Rectal smooth muscle tissue (tissue), 1 donor: ENCODE measurements around the gene ADISSP.

Source experiments
- H3K27ac ChIP-seq: one replicate; pipeline ENCODE4 v1.7.0; 2013; ENCODE audit warnings: low read depth, low read length, inconsistent platforms
- H3K27me3 ChIP-seq: one replicate; pipeline ENCODE4 v1.7.0; 2013; ENCODE audit warnings: low read length; ENCODE audit not compliant: control insufficient read depth, insufficient read depth
- H3K36me3 ChIP-seq: one replicate; pipeline ENCODE4 v1.7.0; 2013; ENCODE audit warnings: low read length; ENCODE audit not compliant: control insufficient read depth, insufficient read depth
- H3K4me1 ChIP-seq: one replicate; pipeline ENCODE4 v1.7.0; 2013; ENCODE audit warnings: low read length; ENCODE audit not compliant: control insufficient read depth, insufficient read depth
- H3K4me3 ChIP-seq: one replicate; pipeline ENCODE4 v1.7.0; 2013; ENCODE audit warnings: low read length
- H3K9ac ChIP-seq: one replicate; pipeline ENCODE4 v1.7.0; 2013; ENCODE audit warnings: low read length

ADISSP gene

GRCh38 chr20:3803289-3803688 is 35.7 kb upstream of the ADISSP start:
- H3K4me3 ChIP-seq: no peak overlapping the region
- peaks cover 24% of the 10 kb centered on the region for H3K4me1 ChIP-seq
- no peak overlapping the region for H3K9ac ChIP-seq
- peaks cover 28% of the 10 kb centered on the region for H3K36me3 ChIP-seq
- no peak overlapping the region for H3K27ac ChIP-seq
- H3K27me3 ChIP-seq: no peaks in the 10 kb centered on the region

GRCh38 chr20:3802524-3803239 is 35.1 kb upstream of the ADISSP start:
- no peak overlapping the region for H3K27ac ChIP-seq
- H3K36me3 ChIP-seq: peaks cover 28% of the 10 kb centered on the region
- no peak overlapping the region for H3K9ac ChIP-seq
- no peak overlapping the region for H3K4me3 ChIP-seq
- H3K4me1 ChIP-seq: peaks cover 21% of the 10 kb centered on the region
- H3K27me3 ChIP-seq: no peaks in the 10 kb centered on the region

GRCh38 chr20:3801846-3802245 is 34.3 kb upstream of the ADISSP start:
- no peak overlapping the region for H3K27ac ChIP-seq
- peaks cover 28% of the 10 kb centered on the region for H3K36me3 ChIP-seq
- H3K9ac ChIP-seq: no peak overlapping the region
- H3K4me3 ChIP-seq: no peak overlapping the region
- no peaks in the 10 kb centered on the region for H3K27me3 ChIP-seq
- peaks cover 17% of the 10 kb centered on the region for H3K4me1 ChIP-seq

- H3K9ac ChIP-seq: no peak overlapping the region
- no peaks in the 10 kb centered on the region for H3K27me3 ChIP-seq
- no peak overlapping the region for H3K4me3 ChIP-seq
- H3K27ac ChIP-seq: no peak overlapping the region
- H3K36me3 ChIP-seq: peaks cover 28% of the 10 kb centered on the region
- H3K4me1 ChIP-seq: peaks cover 18% of the 10 kb centered on the region
Observed at GRCh38 chr20:3801299-3801698, 33.7 kb upstream of the ADISSP start.

GRCh38 chr20:3800878-3801260 is 33.3 kb upstream of the ADISSP start:
- H3K9ac ChIP-seq: no peak overlapping the region
- H3K4me3 ChIP-seq: no peak overlapping the region
- H3K4me1 ChIP-seq: peaks cover 13% of the 10 kb centered on the region
- H3K27me3 ChIP-seq: no peaks in the 10 kb centered on the region
- peaks cover 28% of the 10 kb centered on the region for H3K36me3 ChIP-seq
- H3K27ac ChIP-seq: no peak overlapping the region

- Histone ChIP-seq H3K4me3 (no peak overlapping the region), H3K9ac (no peak overlapping the region), H3K27ac (no peak overlapping the region)
Observed at GRCh38 chr20:3800256-3800877, 32.8 kb upstream of the ADISSP start.

GRCh38 chr20:3798908-3799248 is 31.3 kb upstream of the ADISSP start:
- Histone ChIP-seq H3K36me3 (peaks cover 18% of the 10 kb centered on the region), H3K27me3 (no peaks in the 10 kb centered on the region), H3K4me3 (no peak overlapping the region), H3K9ac (no peak overlapping the region), H3K27ac (no peak overlapping the region), H3K4me1 (peaks cover 9% of the 10 kb centered on the region)

More at GRCh38 chr20:3800256-3800877, 32.8 kb upstream of the ADISSP start:
- peaks cover 9% of the 10 kb centered on the region for H3K4me1 ChIP-seq
- peaks cover 24% of the 10 kb centered on the region for H3K36me3 ChIP-seq
- no peaks in the 10 kb centered on the region for H3K27me3 ChIP-seq

GRCh38 chr20:3798373-3798768 is 30.8 kb upstream of the ADISSP start:
- H3K27me3 ChIP-seq: no peaks in the 10 kb centered on the region

GRCh38 chr20:3797592-3798372 is 30.2 kb upstream of the ADISSP start:
- no peak overlapping the region for H3K9ac ChIP-seq
- H3K27me3 ChIP-seq: no peaks in the 10 kb centered on the region
- H3K27ac ChIP-seq: no peak overlapping the region
- H3K36me3 ChIP-seq: peaks cover 11% of the 10 kb centered on the region
- H3K4me3 ChIP-seq: peak overlapping the region; percentile 74
- H3K4me1 ChIP-seq: peaks cover 9% of the 10 kb centered on the region

More at GRCh38 chr20:3798373-3798768, 30.8 kb upstream of the ADISSP start:
- Histone ChIP-seq H3K4me3 (no peak overlapping the region), H3K9ac (no peak overlapping the region), H3K4me1 (peaks cover 9% of the 10 kb centered on the region), H3K27ac (no peak overlapping the region), H3K36me3 (peaks cover 16% of the 10 kb centered on the region)

- H3K27me3 ChIP-seq: no peaks in the 10 kb centered on the region
- peaks cover 9% of the 10 kb centered on the region for H3K4me1 ChIP-seq
- H3K27ac ChIP-seq: no peak overlapping the region
- H3K4me3 ChIP-seq: peak overlapping the region; percentile 74
- peaks cover 5% of the 10 kb centered on the region for H3K36me3 ChIP-seq
- peak overlapping the region; percentile 30 for H3K9ac ChIP-seq
Observed at GRCh38 chr20:3797226-3797545, 29.6 kb upstream of the ADISSP start.

GRCh38 chr20:3796477-3797225 is 29.1 kb upstream of the ADISSP start:
- Histone ChIP-seq H3K4me1 (peaks cover 9% of the 10 kb centered on the region), H3K27me3 (no peaks in the 10 kb centered on the region), H3K36me3 (no peaks in the 10 kb centered on the region), H3K4me3 (peak overlapping the region; percentile 74), H3K27ac (peak overlapping the region; percentile 51), H3K9ac (peak overlapping the region; percentile 30)
